ENCODE data around the gene PLPP4. TPM values are rescaled to one million over a fixed set of nuclear protein-coding genes. Genes with fewer than 3 reads are reported as not detected.

The PLPP4 gene
- polyA plus RNA-seq, 1 donor from 2014 or later = 4.4 TPM

DNA sequence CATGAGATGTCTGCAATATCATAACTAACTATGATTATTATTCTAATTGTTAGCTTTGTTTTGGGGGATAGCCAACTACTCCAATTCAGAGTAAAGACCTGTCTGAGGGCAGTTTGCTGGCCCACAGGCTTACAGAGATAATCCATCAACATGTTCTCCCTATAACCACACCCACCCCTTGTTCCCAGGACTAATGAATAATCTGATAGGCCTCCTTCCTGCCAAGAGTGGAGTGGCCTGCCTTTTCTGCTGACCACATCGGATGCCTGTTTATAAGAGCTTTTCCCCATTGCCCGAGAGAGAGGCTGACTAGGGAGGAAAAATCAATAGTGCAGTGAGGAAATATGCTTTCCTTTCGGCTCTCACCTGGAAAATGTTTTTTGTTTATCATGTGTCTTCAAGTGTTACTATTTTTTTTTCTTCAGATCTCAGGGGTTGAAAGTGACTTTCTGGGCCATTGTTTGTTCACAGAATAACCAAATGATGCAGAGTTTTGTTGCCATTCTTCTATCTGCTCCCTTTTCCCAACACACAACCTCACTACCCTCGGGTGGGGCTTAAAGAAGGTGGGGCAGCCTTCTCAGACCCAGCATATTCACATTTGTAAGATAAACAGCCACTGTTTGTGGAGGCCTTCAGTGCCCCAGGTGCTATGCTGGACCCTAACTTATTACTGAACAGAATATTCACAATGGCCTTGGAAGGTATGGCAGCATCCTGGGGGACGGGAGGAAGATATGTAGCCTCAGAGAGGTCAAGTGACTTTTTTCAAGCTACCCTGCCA, 38.4 kb downstream of the PLPP4 start:
- H3K4me2 ChIP-seq (ENCODE audit: low read length) = no peak overlapping the region
- no peaks in the 10 kb centered on the region for H3K9me2 ChIP-seq (ENCODE audit: insufficient read depth, low read length)
- no peaks in the 10 kb centered on the region for H3K27me3 ChIP-seq (ENCODE audit: insufficient read depth, low read depth, low read length)
- H2AFZ ChIP-seq (ENCODE audit: low read depth, low read length) = no peak overlapping the region
- no peaks in the 10 kb centered on the region for H3F3A ChIP-seq (ENCODE audit: insufficient read depth, low read length, poor library complexity, severe bottlenecking)
- no peaks in the 10 kb centered on the region for H4K20me1 ChIP-seq (ENCODE audit: insufficient read depth)
- H3K27ac ChIP-seq (ENCODE audit: low read length) = no peak overlapping the region
- H3K36me3 ChIP-seq (ENCODE audit: insufficient read depth, low read length) = no peaks in the 10 kb centered on the region
- H3K79me2 ChIP-seq (replicated peaks; ENCODE audit: insufficient read depth, low read length) = no peaks in the 10 kb centered on the region
- no peak for TF ChIP-seq RAD21 (conservative IDR thresholded peaks at IDR 0.05)
- no peak overlapping the region for H3K4me3 ChIP-seq (ENCODE audit: low read length)
- no peak overlapping the region for H3K9ac ChIP-seq (ENCODE audit: low read length)
- no peaks in the 10 kb centered on the region for H3K9me3 ChIP-seq (ENCODE audit: low read length)

DNA sequence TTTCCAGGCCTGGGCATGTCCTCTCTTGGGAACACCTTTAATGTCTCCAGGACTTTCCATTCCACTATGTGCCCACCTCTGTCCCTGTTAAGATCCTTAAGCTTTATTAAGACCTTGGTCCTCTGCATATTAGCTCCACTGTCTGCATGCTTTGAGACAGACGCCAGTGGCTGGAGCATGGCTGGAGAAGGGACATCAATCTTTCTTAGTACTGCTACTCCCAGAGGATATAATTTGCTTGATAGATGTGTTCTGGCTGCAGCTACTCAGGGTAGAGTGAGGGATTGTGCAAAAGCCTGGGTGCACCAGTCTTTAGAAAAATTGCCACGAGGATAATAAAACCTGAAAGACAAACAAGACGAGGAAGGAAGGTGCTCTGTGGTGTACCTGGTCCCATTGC, 42.9 kb downstream of the PLPP4 start:
- no peaks in the 10 kb centered on the region for H3K79me2 ChIP-seq (replicated peaks; ENCODE audit: insufficient read depth, low read length)
- H3K27ac ChIP-seq (ENCODE audit: low read length) = no peak overlapping the region
- TF ChIP-seq, protein P1, sequence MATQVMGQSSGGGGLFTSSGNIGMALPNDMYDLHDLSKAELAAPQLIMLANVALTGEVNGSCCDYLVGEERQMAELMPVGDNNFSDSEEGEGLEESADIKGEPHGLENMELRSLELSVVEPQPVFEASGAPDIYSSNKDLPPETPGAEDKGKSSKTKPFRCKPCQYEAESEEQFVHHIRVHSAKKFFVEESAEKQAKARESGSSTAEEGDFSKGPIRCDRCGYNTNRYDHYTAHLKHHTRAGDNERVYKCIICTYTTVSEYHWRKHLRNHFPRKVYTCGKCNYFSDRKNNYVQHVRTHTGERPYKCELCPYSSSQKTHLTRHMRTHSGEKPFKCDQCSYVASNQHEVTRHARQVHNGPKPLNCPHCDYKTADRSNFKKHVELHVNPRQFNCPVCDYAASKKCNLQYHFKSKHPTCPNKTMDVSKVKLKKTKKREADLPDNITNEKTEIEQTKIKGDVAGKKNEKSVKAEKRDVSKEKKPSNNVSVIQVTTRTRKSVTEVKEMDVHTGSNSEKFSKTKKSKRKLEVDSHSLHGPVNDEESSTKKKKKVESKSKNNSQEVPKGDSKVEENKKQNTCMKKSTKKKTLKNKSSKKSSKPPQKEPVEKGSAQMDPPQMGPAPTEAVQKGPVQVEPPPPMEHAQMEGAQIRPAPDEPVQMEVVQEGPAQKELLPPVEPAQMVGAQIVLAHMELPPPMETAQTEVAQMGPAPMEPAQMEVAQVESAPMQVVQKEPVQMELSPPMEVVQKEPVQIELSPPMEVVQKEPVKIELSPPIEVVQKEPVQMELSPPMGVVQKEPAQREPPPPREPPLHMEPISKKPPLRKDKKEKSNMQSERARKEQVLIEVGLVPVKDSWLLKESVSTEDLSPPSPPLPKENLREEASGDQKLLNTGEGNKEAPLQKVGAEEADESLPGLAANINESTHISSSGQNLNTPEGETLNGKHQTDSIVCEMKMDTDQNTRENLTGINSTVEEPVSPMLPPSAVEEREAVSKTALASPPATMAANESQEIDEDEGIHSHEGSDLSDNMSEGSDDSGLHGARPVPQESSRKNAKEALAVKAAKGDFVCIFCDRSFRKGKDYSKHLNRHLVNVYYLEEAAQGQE (IDR thresholded peaks at IDR 0.05; ENCODE audit: borderline replicate concordance) = no peak
- TF ChIP-seq MXI1 (conservative IDR thresholded peaks at IDR 0.05; ENCODE audit: poor library complexity, severe bottlenecking) (no peak), RAD21 (conservative IDR thresholded peaks at IDR 0.05) (no peak), POLR2AphosphoS5 (IDR thresholded peaks at IDR 0.05) (no peak), TAF1 (IDR thresholded peaks at IDR 0.05; ENCODE audit: low read depth) (no peak), EZH2 (IDR thresholded peaks at IDR 0.05; ENCODE audit: borderline replicate concordance, insufficient read depth, low read length, poor library complexity, severe bottlenecking) (no peak), SMC3 (conservative IDR thresholded peaks at IDR 0.05; ENCODE audit: poor library complexity) (no peak), EP300 (conservative IDR thresholded peaks at IDR 0.05; ENCODE audit: poor library complexity, severe bottlenecking) (no peak)
- TF ChIP-seq, protein P2, sequence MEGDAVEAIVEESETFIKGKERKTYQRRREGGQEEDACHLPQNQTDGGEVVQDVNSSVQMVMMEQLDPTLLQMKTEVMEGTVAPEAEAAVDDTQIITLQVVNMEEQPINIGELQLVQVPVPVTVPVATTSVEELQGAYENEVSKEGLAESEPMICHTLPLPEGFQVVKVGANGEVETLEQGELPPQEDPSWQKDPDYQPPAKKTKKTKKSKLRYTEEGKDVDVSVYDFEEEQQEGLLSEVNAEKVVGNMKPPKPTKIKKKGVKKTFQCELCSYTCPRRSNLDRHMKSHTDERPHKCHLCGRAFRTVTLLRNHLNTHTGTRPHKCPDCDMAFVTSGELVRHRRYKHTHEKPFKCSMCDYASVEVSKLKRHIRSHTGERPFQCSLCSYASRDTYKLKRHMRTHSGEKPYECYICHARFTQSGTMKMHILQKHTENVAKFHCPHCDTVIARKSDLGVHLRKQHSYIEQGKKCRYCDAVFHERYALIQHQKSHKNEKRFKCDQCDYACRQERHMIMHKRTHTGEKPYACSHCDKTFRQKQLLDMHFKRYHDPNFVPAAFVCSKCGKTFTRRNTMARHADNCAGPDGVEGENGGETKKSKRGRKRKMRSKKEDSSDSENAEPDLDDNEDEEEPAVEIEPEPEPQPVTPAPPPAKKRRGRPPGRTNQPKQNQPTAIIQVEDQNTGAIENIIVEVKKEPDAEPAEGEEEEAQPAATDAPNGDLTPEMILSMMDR (IDR thresholded peaks at IDR 0.05; ENCODE audit: poor library complexity, severe bottlenecking) = no peak
- no peaks in the 10 kb centered on the region for H3K27me3 ChIP-seq (ENCODE audit: insufficient read depth, low read depth, low read length)
- no peak overlapping the region for H3K9ac ChIP-seq (ENCODE audit: low read length)
- H3K4me2 ChIP-seq (ENCODE audit: low read length) = no peak overlapping the region
- no peaks in the 10 kb centered on the region for H3K9me2 ChIP-seq (ENCODE audit: insufficient read depth, low read length)
- no peaks in the 10 kb centered on the region for H4K20me1 ChIP-seq (ENCODE audit: insufficient read depth)
- no peaks in the 10 kb centered on the region for H3K9me3 ChIP-seq (ENCODE audit: low read length)
- no peak overlapping the region for H2AFZ ChIP-seq (ENCODE audit: low read depth, low read length)
- H3F3A ChIP-seq (ENCODE audit: insufficient read depth, low read length, poor library complexity, severe bottlenecking) = no peaks in the 10 kb centered on the region
- no peaks in the 10 kb centered on the region for H3K36me3 ChIP-seq (ENCODE audit: insufficient read depth, low read length)
- no peak overlapping the region for H3K4me3 ChIP-seq (ENCODE audit: low read length)

Measured in neural cell (in vitro differentiated cells).